Stimulated activated CD4-positive, alpha-beta T cell treated with anti-CD3 and anti-CD28 coated beads, Interleukin-4, amount 100 ng/mL, for 4 hours (primary cell): Measurements from ENCODE around the gene QARS1.

Source experiments
- DNase-seq, 2 experiments: peaks; one replicate each; pipeline ENCODE4 v3.0.0-alpha.2; 2020

QARS1 gene

DNA sequence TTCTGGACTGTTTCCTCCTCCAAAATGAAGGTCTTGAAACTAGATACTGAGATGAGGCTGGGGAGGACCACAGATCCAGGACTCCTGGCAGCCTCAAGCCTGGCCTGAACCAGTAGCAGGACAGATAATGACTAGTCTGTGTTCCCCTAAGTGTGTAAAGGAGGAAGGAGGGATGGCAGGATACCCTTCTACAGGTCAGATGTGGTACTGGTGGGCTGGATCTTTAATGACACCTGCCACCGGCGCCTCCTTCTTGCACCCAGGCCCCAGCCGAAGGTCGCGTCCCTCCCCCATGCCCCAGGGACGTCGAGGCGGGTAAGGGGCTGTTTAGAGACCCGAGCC is 15.5 kb upstream of the QARS1 start:
- no peak for DNase-seq

DNA sequence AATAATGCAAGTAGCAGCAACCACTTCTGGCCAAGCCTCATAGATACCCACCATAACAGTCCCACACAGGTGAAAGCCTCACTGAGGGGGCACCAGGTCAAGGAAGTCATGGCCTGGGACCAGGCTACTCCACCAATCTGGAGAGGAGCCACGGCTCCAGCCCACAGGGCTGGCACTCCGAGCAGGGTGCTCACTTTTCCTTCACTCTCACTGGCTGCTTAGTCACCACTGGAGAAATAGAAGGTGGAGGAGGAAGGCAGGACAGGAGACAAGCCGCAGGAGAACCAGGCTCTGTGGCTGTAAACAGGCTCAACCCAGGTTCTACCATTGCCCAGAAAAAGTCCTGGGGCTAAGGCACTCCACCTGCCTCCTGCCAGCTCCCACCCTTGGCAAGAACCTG is 14.9 kb upstream of the QARS1 start:
- DNase-seq, result no peak

DNA sequence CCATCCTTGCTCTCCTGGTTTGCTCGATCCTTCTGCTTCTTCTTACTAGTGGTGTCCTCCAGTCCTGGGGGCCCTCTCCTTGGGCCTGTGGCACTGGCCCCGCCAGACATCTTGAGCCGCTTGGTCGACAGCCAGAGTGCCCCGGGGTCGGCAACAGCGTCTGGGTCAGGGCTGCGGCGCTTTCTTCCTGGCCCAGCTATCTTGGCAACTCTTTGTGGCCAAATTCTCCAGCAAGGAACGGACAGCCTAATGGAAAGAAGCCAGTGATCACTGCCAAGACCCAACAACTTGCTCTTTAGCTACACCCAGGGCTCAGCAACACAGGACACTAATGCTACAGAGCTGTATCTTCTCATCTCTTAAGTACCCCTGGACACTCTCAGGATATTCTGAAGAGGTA is 14.5 kb upstream of the QARS1 start:
- DNase-seq, result no peak

DNA sequence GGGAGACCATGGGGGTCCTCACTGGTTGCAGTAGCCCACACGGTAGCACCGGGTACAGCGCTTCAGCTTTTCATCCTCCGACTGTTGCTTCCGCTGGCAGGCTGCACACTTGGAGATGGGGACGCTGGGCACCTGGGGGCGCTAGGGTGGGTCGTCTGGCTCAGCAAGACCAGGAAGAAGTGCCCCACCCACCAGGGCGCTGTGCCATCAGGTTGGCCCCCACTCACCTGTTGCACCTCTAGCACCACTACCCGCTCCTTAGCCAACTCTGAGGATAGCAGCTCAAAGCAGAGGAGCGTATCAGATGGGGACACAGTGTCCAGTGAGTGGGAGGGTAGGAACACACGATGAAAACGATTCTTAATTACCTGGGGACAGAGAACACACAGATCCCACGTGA is 7.7 kb upstream of the QARS1 start:
- DNase-seq, result no peak

DNA sequence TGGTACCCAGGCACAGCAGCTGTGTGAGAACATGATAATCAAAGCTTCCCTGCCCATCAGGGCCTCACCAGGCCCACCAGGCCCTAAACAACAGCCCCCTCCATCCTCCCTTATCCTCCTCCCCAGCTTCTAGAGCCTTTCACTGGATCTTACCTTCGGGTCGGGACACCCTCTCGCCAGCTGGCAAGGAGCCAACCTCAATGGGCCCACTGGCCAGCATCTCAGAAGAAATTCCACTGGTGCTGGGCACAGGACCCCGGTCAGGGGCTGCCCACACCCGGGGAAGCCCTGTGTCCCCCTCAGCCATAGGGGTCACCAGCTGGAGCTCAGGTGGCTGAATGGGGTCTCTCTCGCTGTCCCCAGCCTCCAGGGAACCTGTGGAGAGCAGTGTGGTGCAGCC is 6.8 kb upstream of the QARS1 start:
- no peak for DNase-seq

DNA sequence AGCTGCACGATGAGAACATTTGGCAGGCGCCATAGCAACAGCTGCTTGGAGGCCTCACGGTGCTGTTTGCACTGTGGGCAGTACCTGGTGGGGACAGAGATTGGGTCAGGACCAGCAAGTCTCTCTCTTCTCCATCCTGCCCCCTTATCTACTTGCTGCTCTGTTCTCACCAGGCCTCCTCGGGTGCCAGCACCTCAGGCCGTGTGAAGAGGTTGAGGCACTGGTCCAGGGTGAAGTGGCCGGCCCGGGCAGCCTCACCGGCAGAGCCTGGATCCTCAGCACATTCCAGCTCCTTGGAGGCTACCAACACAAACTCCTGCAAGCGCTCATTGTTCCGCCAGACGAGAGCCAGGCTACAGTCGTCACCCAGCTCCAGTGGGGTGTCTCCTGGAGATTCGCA is 6.2 kb upstream of the QARS1 start:
- no peak for DNase-seq

DNA sequence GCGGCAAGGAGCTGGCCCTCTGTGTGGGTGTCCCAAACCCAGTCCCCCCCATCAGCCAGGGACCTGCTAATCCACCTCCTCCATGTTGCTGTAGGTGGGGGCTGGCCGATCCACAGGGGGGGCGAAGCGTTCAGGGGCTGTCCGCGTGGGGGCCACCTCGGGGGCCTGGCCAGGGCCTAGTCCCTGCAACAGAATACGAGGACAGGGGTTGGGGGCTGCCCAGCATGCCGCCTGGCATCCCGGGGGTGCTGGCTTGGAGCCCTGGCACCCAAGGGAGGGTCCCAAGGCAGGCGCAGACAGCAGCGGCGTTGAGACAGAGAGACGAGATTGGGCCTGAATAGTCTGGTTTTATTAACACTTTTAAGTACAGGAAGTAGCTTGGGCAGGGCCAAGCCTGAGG is 3.8 kb upstream of the QARS1 start:
- DNase-seq, result no peak

DNA sequence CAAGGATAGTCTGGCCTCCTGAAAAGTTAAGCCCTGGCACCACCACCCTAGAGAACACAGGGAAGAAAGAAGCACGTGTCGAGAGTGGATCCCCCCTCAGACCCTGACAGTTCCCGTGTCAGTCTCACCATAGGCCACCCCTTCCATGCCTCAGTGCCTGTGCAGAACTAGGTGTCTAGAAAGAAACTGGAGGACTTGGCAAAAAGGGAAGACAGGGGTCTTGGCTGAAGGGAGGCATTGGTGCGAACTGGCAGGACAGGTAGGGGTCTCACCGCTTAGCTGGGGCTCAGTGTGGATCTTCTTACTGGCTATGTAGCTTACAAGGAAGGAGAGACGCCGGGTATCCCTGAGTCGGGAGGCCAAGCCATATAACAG is 518 bp downstream of the QARS1 start:
- DNase-seq, result no peak

DNA sequence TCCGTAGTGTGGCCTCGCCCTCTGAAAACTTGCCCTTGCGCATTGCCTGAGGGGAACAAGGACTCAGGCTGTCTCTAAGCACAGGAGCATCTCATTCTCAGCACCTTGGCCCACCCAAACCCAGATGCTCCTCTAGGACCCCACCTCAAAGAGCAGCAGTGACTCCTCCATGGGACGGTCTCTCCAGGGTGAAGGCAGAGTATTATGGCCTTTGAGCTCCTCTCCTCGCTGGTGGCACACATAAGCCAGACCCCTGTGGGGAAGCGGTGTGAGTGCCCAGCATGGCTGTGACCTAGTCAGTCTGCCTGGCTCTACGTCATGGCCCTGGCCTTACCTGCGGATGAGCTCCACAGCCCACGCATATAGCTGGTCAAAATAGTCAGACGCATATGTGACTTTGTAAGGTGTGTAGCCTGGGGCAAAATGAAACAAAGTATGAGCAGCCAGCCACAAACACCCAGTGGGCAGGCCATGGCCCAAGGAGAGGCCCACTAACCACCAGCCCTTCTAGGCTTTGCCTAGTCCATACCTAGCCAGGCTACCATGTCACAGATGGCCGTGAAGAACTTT is 4.4 kb downstream of the QARS1 start:
- DNase-seq, result no peak

DNA sequence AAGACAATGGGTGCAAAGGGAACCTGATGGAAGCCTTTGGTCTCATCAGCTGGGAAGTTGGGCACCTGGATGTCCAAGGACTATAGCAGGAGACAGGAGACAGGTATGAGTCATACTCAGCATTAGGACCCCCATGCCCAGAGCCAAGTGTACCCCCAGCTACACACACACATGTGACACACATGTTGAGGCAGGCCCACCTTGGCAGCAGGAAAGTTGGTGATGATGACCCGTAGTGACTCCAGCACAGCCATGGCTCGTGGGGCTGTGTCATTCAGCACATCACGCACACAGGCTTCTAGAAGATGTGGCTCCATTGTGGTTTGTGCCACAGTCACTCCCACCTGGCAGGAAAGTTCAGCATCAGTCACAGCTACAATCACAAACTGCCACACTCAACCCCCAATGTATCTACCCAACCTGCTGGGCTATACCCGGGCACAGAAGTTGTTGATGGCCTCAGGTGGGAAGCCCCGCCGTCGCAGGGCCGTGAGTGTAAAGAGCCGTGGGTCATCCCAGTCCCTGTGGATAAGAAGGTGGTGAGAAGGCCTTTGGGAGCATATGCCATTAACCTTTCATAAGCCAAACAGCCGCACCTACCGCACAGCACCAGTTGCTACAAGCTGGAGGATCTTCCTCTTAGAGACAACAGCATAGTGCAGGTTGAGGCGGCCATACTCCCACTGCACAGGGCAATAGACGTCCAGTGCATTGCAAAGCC is 5.5 kb downstream of the QARS1 start:
- no peak for DNase-seq

DNA sequence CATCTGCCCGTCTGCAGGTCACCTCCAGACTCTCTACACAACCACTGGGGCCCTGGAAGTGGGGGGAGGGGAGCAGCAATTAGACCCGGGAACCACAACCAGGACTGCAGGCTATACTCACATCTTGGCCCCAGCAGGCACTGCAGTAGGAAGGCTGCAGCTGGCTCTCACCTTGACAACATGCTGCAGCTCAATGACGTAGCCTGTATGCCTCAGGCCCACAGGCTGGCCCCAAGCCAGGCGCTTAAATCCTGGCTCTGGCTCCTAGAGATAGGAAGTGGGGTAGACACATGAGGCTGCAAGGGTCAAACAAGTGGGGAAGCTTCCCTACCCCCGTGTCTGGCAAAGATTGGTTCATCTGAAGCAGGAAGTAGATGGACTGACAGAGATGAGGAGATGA is 6.1 kb downstream of the QARS1 start:
- DNase-seq, result no peak

DNA sequence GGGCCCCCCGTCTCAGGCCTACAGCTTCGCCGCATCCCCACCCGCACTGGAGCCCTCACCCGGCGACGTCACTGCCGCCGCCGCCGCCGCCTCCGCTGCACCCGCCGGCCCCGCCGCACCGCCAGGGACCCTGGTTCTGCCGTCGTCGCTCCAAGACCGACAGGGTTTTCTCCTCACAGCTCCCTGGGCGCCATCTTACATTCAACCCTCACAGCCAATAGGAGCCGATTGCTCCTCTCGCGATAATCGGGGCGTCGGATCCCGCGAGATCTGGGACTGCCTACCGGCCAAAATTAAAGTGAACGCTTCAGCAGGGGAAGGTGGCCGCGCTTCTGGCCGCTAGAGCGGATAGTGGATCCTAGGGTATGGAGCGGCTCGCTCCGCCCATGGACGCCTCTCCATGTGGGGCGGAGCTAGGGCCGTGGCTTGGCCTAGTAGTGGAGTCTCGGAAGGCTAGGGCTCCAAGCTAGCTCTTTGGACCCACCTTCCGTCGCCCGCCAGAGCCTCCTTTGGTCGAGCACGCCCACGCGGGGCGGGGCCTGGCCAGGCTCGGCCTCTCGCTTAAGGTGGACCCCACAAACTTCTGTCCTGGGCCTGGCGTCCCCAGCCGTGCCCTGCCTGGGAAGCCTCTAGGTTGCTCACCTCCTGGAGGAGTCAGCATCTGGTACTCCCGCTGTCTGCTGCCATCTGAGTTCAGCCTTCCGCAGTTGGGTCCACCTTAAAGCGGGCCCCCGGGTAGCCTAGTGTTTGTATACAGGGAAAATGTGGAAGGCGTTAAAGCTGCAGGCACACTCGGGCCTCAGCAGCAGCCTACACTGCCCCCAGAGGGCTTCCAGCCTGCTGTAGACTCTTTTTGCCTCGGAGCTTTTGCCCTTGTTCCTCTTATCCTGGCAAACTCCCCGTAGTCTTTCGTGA is 10.4 kb downstream of the QARS1 start, which contains the start of gene QRICH1:
QRICH1 (minus strand) TSS at position 219 of the 915 bp plus-strand sequence. CDS start 17,054 bp downstream, outside the sequence.
- DNase-seq, result peak; percentile 91 to 95

DNA sequence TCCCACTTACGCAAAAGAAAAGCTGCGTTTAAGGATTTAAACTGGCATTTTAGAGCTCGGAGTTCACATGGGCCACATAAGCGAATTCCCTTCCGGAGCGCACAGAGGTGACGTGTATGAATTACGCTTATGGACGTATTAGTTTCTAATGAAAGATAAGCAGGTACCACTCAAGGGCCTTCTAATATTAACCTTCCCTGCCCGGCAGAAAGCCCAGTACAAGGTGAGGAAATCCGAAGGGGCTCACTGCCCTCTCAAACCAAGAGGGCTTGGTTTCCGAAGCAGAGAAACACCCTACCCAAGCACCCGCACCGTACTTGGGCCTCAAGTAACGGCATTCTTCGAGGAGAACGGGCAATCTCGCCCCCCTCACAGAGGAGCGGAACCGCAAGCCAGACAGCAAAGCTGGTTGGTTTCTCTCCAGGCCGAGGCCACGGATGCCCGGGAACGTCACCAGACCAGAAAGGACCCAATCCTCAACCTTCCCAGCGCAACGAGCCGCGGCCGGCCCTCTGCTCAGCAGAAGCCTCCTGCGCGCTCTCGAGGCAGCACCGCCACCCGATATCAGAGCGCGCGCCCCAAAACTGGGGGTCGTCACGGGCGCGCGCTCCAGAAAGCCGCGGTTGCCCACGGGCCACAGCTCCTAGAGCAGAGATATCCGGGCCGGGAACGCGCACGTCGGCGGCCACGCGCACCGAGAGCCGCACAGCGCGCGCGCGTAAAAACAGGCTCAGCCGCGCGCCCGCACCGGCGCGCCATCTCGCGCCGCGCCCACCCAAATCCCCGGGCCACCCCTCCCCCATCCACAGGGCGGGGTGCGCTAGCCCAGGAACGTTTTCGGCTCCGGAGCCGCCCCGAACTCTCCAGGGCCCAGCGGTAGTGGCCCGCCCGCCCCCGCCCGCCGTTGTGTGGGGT is 11.4 kb downstream of the QARS1 start:
- DNase-seq, result peak; percentile 73 to 82

DNA sequence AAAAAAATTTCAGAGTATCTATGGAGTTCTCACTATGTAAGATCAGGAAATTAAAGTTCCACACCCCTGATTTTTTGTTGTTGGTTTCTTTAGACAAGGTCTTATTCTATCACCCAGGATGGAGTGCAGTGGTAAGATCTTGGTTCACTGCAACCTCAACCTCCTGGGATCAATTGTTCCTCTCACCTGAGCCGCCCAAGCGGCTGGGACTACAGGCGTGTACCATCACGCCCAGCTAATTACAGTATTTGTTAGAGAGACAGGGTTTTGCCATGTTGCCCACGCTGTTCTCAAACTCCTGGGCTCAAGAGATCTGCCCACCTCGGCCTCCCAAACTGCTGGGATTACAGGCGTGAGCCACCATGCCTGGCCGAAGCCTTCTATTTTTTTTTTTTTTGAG is 23.1 kb downstream of the QARS1 start:
- no peak for DNase-seq

DNA sequence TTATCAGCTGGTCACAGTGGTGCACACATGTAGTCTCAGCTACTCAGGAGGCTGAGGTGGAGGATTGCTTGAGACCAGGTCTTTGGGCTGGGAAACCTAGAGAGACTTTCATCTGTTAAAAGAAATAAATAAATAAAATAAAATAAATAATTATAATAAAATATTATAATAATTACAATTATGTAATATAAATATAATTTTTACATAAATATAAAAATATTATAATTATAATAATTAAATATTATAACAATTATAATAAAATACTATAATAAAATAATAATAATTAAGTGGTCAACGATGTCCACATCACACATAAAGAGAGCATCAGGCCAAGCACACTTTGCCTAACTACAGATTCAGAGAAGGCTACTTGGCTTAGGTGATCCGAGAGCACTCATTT is 25.3 kb downstream of the QARS1 start:
- no peak for DNase-seq

DNA sequence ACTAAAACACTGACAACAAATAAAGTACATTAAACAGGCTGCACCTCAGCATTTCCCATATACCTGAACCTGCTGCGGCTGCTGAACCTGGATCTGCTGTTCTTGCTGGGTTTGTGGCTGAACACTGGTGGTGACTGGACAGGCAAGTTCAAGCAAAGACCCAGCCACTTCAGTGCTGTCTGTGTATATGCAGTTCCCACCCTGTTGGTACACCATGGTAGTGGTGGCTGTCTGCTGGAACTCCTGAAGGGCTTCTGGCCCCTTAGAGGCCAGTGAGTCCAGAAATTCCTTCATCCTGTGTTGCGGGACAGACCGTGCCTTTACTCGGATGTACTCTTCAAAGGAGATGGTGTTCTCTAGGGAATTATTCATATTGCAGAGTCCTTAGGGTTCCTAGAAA is 27.9 kb downstream of the QARS1 start:
- DNase-seq, result no peak

DNA sequence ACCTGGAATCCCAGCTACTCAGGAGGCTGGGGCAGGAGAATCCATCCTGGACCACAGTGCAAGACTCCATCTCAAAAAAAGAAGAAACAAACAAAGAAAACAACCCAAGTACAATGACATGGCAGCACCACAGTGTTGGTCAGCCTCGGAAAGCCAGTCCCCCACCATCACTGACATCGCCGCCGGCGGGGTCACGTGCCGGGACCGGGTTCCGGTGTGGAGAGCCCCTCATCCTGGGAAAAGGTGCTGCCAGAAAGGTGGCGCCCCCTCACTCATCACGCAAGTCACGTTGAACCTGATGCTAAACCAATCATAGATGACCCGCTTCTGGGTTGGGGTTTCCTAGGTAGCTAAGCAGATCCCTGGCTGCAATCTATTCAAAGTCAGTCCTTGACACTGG is 28.4 kb downstream of the QARS1 start:
- no peak for DNase-seq

DNA sequence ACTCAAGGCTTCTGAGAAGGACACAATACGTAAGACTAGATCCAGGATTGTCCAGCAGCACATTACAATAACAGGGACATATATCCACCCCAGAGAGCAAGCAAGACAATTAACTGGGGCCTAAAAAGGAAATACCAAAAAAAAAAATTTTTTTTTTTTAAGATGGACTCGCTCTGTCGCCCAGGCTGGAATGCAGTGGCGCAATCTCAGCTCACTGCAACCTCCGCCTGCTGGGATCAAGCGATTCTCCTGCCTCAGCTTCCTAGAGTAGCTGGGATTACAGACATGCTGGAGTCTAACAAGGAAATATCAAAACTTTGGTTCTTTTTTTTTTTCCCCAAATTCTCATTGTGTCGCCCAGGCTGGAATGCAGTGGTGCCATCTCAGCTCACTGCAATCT is 46.5 kb downstream of the QARS1 start:
- DNase-seq, result no peak

DNA sequence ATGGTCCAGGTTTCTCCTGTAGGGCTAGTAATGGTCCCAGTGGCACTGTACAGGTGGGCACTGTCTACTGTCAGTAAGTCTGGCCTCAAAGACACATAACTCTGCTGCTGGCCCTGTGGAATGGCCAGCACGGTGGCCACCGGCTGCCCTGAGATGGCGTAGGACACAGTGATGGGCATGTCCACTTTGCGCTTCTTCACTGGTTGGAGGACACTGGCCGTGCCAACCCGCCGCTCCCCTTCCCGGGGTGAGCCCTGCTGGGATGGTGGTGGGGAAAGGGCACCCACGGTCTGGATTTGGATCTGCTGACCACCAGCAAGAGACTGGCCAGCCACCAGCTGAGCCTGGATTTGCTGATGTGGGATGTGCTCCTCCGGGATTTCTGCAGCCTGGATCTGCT is 47.3 kb downstream of the QARS1 start:
- no peak for DNase-seq

DNA sequence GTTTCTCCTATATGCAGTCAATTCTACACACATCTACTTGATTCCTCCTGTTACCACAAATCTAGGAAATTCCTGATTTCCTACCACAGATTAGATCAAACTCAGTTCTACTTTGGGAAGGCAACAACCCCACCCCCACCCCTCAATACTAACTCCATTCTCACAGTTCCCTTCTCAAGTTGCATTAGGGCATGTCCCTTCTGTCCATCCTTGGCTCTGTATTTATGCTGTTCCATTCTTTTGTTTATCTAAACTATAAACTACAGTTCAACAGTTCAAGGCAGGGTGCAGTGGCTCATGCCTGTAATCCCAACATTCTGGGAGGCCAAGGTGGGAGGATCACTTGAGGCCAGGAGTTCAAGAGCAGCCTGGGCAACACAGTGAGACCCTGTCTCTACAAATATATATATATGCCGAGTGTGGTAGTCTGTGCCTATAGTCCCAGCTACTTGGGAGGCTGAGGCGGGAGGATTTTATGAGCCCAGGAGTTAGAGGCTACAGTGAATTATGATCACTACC is 50.2 kb downstream of the QARS1 start:
- DNase-seq, result no peak

DNA sequence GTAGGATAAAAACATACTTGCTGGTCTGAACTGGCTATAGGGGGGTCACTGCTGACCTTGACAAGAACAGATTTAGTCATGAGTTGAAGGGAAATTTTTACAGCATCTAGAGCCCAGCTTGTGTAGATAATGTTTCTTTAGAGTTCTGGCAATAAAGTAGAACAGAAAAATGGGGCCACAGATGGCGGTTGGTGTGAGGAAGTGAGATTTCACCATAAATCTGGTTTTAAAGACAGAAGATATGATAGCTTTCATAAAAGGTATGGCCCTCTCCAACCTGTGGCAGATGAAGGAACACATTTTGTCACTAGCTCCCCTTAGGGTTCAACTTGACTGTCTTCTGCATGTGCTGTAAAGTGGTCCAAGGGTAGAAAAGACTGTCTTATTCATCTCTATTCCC is 51.0 kb downstream of the QARS1 start:
- DNase-seq, result no peak
